ENCODE measurements around the gene ADAT2.
"Not testable (repeated sequence)": the region's sequence is repeated elsewhere in the genome, so short reads cannot be mapped to it uniquely, and the experiment has no call there.

The ADAT2 gene

DNA sequence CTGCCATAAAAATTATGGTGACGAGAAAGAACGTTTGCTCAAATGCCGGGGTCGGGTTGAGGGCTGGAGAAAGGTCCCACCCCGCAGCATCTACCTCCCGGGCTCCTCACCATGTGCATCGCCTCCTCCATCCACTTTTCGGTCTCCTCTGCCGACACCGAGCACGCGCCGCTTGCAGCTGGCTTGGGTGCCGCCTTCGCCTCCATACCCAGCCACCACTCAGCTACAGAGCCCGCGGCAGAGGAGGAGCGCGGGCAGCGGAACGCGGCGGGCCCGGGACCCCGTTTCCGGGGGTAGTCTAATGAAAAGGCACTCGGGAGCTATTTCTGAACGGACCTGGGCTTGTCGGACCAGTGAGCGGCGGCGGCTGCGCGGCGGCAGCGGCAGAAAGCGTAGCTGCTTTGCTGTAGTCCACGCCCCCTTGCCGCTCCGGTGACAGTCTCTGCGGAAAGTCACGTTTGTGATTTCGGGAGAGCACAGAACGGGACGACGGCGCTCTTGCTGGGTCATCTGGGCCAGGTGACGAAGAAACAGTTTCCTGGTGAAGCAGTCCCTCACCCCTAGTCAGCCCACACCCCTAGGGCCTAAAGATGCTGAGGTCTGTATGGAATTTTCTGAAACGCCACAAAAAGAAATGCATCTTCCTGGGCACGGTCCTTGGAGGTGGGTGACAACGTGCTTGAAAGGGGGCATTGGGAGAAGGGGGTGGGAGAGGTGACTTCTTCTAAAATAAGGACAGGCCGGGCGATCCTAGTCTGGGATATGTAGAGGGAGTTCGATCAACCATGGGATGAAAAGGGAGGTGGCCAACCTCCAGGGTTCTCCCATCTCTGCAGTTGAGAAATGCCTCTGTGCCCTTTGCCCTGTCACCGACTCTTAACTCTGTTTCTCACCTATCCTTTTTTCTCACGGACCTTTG, at the start of gene ADAT2, which contains the start of gene PEX3:
TSS of gene ADAT2 (minus strand) at position 243 of the 919 bp plus-strand sequence. CDS start at position 206, 37 bp downstream.
TSS of gene PEX3 (plus strand) at position 353 of the 919 bp plus-strand sequence. CDS start at position 591, 238 bp downstream.
- no peak for FAIRE-seq

DNA sequence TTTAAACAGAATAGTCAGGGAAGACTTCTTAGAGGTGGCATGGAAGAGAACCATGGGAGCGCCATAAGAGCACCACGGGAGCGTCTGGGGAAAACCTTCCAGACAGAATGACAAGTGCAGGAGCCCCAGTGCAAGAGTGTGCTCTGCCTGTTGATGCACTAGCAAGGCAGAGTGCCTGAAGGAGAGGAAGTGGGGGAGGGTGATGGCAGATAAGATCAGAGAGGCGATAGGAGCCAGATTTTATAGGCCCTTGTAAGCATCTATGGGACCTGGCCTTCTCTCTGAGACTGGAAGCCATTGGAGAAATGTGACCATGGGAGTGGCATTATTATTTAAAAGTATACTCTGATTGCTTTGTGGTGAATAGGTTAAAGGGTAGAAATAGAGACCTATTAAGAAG, 47.9 kb upstream of the ADAT2 start:
- no peak for FAIRE-seq

DNA sequence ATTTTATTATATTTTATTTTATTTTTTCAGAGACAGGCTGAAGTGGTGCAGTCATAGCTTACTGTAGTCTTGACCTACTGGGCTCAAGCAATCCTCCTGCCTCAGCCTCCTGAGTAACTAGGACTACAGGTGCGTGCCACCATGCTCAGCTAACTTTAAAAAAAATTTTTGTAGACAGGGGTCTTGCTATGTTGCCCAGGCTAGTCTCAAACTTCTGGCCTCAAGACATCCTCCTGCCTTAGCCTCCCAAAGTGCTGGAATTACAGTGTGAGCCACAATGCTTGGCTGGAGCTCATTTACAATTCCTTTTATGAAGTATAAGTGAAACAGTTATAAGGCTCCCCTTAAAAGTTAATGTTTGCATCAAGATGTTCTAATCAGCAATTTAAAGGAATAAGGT, 46.5 kb upstream of the ADAT2 start:
- FAIRE-seq: no peak

DNA sequence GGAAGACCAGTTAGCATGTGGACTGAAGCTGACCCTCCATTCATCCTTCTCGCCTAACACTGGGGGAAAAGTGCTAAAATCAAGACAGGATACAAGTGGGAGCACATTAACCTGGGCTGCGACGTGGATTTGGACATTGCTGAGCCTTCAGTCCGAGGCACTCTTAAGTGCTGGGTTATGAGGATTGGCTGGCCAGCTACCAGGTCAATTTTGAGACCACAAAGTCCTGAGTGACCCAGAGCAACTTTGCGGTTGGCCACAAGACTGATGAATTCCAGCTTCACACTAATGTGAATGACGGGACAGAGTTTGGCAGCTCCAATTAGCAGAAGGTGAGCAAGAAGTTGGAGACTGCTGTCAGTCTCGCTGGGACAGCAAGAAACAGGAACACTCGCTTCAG, 40.3 kb upstream of the ADAT2 start:
- no peak for FAIRE-seq

DNA sequence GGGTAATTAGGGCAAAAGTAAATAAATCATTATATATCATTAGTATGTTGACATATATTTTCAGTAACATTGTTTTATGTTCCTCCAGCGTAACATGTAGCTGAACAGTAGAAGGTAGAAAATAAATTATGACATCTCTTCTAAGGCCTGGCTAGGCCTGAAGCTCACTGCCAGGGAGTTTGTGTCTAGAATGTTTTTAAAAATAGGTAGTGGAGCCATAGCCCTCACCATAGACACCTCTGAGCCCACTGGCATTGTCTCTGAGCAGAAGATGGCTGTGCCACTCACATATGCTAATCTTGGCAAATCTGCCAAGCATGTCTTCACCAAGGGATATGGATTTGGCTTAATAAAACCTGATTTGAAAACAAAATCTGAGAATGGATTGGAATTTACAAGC, 39.7 kb upstream of the ADAT2 start:
- FAIRE-seq: no peak

DNA sequence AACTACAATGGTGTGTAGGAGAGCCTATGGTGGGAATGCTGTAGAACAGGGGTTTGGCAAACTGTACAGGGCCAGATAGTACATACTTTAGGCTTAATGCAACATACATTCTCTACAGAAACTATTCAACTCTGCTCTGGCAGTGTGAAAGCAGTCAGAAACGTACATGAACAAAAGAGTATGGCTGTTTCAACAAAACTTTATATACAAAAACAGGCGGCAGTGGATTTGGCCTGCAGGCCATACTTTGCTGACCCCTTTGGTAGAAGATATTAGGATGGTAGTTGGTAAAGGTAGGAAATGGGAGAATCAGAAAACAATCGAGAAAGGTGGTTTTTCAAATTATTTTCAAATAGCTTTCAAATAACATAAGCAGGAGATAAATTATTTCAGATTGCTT, 36.3 kb upstream of the ADAT2 start:
- no peak for FAIRE-seq

DNA sequence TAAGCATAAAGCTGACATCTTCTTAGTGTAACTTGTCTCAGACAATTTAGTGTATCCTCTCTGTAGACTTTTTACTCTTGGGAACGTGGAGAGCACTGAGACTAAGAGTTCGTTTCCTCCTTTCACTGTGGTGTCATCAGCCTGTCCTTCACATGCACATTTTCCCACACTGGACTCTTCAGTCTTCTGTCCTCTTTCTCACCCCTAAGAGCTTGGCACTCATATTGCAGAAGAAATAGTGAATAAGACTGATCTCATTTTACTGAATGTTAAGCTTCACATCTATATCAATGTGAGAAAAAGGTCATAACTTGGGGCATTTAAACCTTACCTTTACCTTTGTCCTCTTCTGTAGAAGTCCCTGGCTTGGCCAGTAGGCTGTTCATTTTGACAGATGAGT, 35.5 kb upstream of the ADAT2 start:
- no peak for FAIRE-seq

DNA sequence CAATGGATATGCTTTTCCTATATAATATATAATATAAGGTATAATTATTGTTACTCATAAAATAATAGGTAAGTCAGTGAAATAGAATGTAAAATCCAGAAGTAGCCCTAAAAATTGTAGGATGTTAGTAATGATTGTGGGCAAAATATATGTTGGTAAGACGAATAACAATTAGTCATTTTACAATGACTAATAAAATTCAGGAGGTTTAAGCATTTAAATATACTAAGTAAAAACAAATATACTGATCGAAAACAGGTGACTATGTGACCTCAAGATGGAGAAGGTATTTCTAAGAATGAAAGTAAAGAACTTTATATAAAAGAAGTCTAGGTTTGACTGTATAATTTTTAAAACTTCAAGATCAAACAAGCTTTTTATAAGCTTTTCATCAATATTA, 32.1 kb upstream of the ADAT2 start:
- FAIRE-seq: peak; percentile 41

DNA sequence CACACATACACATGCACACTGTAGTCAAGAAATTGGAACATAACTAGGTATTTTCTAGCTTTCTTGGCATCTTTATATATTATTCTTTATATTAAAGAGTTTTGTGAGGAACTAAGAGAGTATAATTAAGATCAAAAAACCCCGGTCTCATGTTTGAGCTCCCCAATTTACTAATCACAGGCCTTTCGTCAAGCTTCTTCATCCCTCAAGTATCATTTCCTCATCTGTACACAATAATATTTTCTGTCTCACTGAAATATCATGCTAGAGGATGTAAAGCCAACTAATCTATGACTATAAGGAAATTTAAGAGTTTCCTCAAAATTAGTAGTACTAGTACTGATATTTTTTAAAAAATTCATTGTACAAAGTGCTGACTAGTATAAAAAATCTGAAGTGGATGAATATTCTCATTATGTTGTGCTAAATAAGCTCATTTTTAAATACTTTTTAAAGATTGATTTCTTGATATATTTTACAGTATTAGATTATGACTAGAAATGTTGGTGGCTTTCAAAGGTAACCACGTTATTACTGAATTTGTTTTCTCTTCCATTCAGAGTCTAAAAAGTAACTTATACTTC, 28.1 kb upstream of the ADAT2 start:
- peak; percentile 10 for FAIRE-seq

DNA sequence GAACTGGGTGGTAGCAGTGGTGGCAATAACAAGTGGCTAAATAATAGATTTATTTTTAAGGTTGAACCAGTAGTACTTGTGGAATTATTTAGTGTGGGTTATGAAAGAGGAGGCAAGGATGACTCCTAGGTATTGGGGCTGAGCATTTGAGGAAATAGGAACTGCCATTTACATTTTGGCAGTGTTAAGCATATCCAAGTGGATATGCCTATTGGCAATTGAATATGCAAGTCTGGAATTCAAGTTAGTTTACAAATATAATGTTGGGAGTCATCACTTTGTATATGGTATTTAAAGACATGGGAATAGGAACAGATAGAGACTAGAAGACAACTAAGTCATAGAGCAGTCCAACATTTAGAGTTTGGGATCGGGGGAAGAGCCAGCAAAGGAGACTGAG, 26.1 kb upstream of the ADAT2 start:
- FAIRE-seq: no peak

DNA sequence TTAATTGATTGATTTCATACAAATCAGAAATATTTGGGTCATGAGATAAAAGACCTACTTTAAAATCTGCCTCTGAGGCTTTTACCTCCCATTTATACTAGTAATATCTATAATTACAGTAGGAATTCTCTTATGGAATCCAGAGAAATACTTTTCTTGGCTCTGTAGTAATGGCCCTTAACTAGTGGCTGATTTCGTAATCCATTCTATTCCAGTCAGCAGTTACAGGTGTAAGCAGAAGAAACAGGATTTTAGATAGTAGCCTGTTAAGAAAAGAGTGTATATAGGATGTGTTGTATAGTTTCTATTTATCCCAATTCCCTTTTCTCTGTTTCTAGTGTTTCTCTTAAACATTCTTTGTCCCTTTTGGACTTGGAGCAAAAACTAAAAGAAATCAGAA, 21.3 kb upstream of the ADAT2 start:
- FAIRE-seq: no peak

DNA sequence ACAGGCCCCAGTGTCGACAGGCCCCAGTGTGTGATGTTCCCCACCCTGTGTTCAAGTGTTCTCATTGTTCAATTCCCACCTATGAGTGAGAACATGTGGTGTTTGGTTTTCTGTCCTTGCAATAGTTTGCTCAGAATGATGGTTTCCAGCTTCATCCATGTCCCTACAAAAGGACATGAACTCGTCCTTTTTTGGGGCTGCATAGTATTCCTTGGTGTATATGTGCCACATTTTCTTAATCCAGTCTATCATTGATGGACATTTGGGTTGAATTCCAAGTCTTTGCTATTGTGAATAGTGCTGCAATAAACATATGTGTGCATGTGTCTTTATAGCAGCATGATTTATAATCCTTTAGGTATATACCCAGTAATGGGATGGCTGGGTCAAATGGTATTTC, 18.3 kb upstream of the ADAT2 start:
- not testable (repeated sequence) for FAIRE-seq

DNA sequence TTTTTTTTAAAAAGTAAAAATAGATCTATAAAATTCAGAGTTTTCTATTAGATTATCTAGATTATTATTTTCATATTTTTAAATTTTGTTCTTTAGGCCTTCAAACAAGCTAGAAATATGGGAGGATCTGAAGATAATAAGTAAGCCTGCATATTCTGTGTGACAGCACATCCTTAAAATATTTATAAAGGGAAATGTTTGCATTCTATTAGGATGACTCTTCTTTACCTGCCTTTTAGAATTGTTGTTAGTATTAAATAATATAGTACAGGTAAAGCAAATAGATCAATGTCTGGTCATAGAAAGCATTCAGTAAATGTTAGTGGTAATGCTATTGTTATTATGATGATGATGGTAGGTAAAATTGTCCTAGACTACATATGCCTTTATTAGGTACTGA, 17.5 kb upstream of the ADAT2 start:
- no peak for FAIRE-seq

DNA sequence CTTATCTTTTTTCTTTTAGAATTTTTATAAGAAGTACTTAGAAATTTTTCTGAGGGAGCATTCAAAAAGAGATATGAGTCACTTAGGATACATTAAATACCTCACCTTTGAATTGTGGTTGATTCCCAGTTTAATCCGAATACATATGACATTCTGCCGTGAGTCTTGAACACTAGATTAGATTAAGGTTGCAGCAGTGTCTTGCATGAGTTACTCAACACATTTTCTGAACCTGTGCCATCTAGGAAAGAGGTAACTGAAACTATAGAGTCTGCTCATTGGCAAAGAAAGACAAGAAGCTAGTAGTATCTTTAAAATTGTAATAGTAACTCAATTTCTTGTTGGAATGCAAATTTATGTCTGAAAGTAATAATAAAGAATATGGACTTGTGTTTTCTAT, 15.1 kb upstream of the ADAT2 start:
- no peak for FAIRE-seq

DNA sequence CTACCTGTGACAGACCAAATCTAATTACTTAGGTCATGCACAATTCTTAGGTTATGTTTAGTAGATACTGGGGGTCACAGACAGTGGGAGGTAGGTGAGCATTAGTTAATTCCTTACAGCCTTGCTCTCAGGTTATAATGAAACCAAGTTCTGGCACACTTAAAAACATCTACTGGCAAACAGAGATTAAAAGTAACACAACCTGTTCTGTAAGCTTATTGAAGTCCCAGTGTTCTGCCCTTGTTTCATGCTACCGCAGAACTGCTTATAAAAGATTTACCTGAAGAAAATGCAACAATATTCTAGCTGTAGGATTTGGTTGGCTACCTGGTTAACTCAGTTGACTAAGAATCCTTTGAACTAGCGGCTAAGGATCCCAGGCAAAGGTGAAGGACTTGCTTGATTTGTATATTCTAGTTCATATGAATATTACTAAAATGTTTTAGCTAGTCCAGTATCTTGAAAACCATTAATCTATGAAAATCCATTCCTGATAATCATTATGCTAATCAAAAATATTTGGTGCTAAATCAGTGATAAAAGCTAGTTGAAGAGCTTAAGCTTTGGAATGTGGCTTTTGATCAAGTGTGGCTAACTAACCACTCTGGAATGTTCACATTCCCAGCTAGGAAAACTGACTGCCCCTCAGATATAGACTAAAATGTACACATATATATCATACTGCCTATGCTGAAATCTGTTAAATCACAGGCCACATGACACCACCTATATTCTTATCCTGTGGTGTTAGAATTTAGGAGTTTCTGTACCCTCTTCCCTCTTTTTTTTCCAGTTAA, 7.3 kb upstream of the ADAT2 start:
- FAIRE-seq: no peak

DNA sequence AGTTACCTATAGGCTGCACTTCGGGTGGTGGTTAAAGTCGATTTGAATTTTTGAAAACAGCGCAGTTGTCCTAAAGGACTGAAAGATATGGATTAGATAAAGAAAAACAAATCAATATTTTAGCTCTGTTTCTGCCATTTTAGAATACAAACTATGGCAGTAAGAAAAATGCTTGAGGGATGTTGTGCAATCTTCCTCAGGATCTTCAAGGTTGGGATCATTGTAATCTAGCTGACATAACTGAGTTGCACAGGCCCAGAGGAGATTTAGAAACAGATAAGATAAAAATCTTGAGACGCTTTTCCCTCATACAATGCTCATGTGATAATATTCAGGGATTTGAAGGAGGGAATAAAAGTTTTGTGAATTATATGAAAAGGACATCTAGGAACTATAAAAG, 1.0 kb upstream of the ADAT2 start:
- no peak for FAIRE-seq

DNA sequence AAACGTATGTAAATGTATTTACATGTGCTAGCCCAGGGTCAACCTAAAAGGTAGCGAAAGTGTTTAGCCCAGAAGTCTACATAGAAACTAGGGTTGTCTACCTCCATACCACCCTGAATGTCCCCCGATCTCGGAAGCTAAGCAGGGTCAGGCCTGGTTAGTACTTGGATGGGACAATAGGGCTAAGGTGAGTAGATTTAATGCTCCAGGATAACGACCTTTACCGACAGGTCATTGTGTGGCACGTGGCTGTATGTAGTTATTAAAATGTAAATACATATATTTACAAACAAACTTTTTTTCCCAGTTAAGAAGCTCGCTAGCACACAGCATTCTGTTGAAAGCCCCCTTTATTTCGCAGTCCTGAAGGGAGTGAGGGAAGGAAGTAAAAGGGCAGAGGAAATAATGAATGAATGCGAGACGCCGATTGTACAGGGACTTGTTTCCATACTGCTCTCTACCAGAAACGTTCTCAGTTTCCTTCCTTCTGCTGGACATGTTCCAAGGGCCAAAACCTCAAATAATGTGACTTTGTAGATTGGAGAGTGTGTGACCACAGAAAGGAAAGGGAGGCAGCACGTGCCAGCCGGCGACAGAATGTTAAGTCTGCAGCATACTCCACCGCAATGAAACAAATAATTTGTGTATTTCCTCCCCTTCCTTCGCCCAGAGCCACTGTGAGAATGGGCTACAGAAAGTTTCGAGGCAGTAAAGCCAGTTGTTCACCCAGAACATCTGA, 612 bp downstream of the ADAT2 start:
- no peak for FAIRE-seq

DNA sequence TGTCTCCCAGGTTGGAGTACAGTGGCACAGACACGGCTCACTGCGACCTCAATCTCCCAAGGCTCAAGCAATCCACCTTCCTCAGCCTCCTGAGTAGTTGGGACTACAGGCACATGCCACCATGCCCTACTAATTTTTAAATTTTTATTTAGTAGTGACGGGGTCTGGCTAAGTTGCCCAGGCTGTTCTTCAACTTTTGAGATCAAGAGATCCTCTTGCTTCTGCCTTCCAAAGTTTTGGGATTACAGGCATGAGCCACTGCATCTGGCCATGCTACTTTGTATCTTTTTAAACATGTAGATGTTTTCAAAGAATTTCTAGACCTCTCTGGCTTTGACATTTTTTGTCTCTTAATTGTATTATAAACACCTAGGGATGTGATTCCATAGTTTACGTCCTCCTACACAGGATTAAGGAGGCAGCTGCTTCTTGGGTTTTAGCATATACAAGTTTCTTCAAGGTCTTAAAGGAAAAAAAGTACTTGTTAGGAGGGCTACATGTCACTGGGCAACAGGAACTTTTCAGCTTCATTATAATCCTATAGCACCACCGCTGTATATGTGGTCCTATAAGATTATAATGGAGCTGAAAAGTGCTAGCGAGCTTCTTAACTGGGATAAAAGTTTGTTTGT, 1.3 kb downstream of the ADAT2 start:
- FAIRE-seq: no peak

DNA sequence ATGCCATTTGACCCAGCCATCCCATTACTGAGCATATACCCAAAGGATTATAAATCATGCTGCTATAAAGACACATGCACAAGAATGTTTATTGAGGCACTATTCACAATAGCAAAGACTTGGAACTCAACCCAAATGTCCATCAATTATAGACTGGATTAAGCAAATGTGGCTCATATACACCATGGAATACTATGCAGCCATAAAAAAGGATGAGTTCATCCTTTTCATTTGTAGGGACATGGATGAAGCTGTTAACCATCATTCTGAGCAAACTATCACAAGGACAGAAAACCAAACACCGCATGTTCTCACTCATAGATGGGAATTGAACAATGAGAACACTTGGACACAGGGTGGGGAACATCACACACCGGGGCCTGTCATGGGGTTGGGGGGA, 2.6 kb downstream of the ADAT2 start:
- FAIRE-seq: not testable (repeated sequence)

DNA sequence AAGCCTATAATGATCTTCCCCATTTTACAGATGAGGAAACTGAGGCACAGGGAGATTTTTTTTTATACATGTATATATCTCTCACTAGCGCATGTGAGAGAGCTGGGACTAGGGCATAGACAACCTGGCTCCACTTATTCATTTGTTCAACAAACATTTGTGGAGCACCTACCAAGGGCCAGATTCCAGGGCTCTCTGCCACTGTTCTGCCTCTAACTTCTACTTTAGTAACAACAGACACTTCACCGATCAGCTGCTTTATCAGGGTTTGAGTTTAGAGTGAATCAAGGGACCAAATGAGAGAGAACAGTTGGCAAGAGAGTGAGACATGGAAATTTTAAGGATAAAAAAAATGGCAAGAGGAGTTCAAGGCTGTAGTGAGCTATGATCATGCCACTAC, 7.4 kb downstream of the ADAT2 start:
- no peak for FAIRE-seq

DNA sequence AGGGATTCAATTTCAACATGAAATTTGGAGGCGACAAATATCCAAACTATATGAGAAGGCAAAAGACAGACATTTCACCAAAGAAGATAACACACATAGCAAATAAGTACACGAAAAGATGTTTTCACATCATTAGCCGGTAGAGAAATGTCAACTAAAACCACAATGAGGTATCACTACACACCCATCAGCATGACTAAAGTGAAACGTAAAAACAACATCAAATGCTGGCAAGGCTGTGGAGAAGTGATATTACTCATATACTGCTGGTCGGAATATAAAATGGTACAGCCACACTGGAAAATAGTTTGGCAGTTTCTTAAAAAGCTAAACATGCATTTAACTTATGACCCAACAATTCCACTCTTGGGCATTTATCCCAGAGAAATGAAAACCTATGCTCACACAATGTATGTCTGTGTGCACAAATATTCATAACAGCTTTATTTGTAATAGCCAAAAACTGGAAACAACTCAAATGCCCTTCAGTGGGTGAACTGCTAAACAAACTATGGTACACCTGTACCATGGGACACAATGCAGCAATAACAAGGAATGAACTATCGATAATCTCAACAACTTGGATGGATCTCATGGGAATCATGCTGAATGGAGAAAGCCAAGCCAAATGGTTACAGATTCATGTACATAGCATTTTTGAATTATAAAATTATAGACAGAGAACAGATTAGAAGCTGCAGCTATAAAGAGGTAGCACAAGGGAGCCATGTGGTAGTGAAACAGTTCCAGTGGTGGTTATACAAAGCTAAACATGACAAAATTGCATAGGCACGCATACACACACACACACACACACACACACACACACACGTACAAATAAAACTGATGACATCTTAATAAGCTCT, 8.6 kb downstream of the ADAT2 start:
- no peak for FAIRE-seq
